ENCODE data around the gene NIPBL. TPM values are rescaled to one million over a fixed set of nuclear protein-coding genes. Genes with fewer than 3 reads are reported as not detected.
"Not testable (repeated sequence)": the region's sequence is repeated elsewhere in the genome, so short reads cannot be mapped to it uniquely, and the experiment has no call there.

NIPBL gene
- polyA plus RNA-seq, 1 of the 3 experiments (the other 2 are of a cell fraction), result 5.2 TPM

GRCh38 chr5:37080697-37081096 is 204.1 kb downstream of the NIPBL start:
- WGBS (ENCODE audit: low lambda C conversion rate), result 89% methylated on average over 3 of the region's 3 CpGs
- Histone ChIP-seq H3K9me2 (no peaks in the 10 kb centered on the region), H3K4me1 (ENCODE audit: control insufficient read depth in 1 of 2, insufficient read depth in 2 of 2, low read depth in 1 of 2, low read length in 1 of 2) (peaks cover 0 to 8% of the 10 kb centered on the region in 2 experiments; a peak in 1 of 4 replicates), H3K79me2 (ENCODE audit: insufficient read depth) (no peaks in the 10 kb centered on the region), H3K27me3 (ENCODE audit: insufficient read depth) (no peaks in the 10 kb centered on the region), H3K4me2 (no peak overlapping the region), H3K9ac (no peak overlapping the region), H3K9me3 (no peaks in the 10 kb centered on the region), H2AFZ (ENCODE audit: low read depth) (no peak overlapping the region), H3K27ac (ENCODE audit: low read depth in 2 of 2, low read length in 1 of 2) (no peak overlapping the region), H3K36me3 (replicated peaks in 1 of 2; ENCODE audit: control insufficient read depth in 1 of 2, insufficient read depth in 2 of 2, low read length in 1 of 2) (peaks cover 4 to 27% of the 10 kb centered on the region in 2 experiments), H3F3A (replicated peaks; ENCODE audit: insufficient read depth) (no peaks in the 10 kb centered on the region), H3K4me3 (ENCODE audit: low read depth in 2 of 2, low read length in 1 of 2) (no peak overlapping the region), H4K20me1 (ENCODE audit: insufficient read depth) (no peaks in the 10 kb centered on the region)
- POLR2A ChIA-PET, result no interaction called here
- TF ChIP-seq IRF3 (IDR thresholded peaks at IDR 0.05; ENCODE audit: low read depth, low read length), result no peak
- no peak for DNase-seq
- CTCF ChIA-PET, result interaction anchor here (1.0 to 1.8 kb wide), 3 partner anchors 9 to 75 kb away, joined by 3 to 5 read pairs (median 4); no protein-coding TSS in a partner anchor

- DNase-seq; POLR2A ChIA-PET; H3K4me3 ChIP-seq (ENCODE audit: low read depth in 2 of 2, low read length in 1 of 2): not testable (repeated sequence)
These were observed 206.4 kb downstream of the NIPBL start for GRCh38 chr5:37082977-37083376.

GRCh38 chr5:37086026-37086425 is 209.5 kb downstream of the NIPBL start:
- H3K4me3 ChIP-seq (ENCODE audit: low read depth in 2 of 2, low read length in 1 of 2); H2AFZ ChIP-seq (ENCODE audit: low read depth); CTCF ChIA-PET; H3K27ac ChIP-seq (ENCODE audit: low read depth in 2 of 2, low read length in 1 of 2); DNase-seq; H3F3A ChIP-seq (replicated peaks; ENCODE audit: insufficient read depth); H3K4me2 ChIP-seq; H3K9me3 ChIP-seq; POLR2A ChIA-PET; H3K79me2 ChIP-seq (ENCODE audit: insufficient read depth); H4K20me1 ChIP-seq (ENCODE audit: insufficient read depth); H3K27me3 ChIP-seq (ENCODE audit: insufficient read depth); H3K9me2 ChIP-seq; H3K9ac ChIP-seq; H3K4me1 ChIP-seq (ENCODE audit: control insufficient read depth in 1 of 2, insufficient read depth in 2 of 2, low read depth in 1 of 2, low read length in 1 of 2): not testable (repeated sequence)
- H3K36me3 ChIP-seq (replicated peaks in 1 of 2; ENCODE audit: control insufficient read depth in 1 of 2, insufficient read depth in 2 of 2, low read length in 1 of 2), result peaks cover 0 to 13% of the 10 kb centered on the region in 2 experiments
- WGBS (ENCODE audit: low lambda C conversion rate), result 93% methylated on average over 1 of the region's 1 CpG

More at GRCh38 chr5:37082977-37083376, 206.4 kb downstream of the NIPBL start:
- CTCF ChIA-PET; H3K79me2 ChIP-seq (ENCODE audit: insufficient read depth); H3F3A ChIP-seq (replicated peaks; ENCODE audit: insufficient read depth); H3K9me3 ChIP-seq; H3K9ac ChIP-seq; H3K27ac ChIP-seq (ENCODE audit: low read depth in 2 of 2, low read length in 1 of 2); H4K20me1 ChIP-seq (ENCODE audit: insufficient read depth); H2AFZ ChIP-seq (ENCODE audit: low read depth); H3K4me1 ChIP-seq (ENCODE audit: control insufficient read depth in 1 of 2, insufficient read depth in 2 of 2, low read depth in 1 of 2, low read length in 1 of 2); H3K27me3 ChIP-seq (ENCODE audit: insufficient read depth); H3K9me2 ChIP-seq: not testable (repeated sequence)
- peak; percentile 42; the same call in 1 of the 2 replicates for TF ChIP-seq GATA2 (CRISPR knock-in tag; IDR thresholded peaks at IDR 0.05)
- 35% methylated on average over 2 of the region's 2 CpGs for WGBS (ENCODE audit: low lambda C conversion rate)
- H3K36me3 ChIP-seq (replicated peaks in 1 of 2; ENCODE audit: control insufficient read depth in 1 of 2, insufficient read depth in 2 of 2, low read length in 1 of 2), result peaks cover 4 to 29% of the 10 kb centered on the region in 2 experiments
- peak overlapping the region; percentile 61; the same call in 1 of the 2 replicates for H3K4me2 ChIP-seq

Measured in SK-N-SH (cell line).